HG03378 (cell line): ENCODE measurements around the gene ATG9B.

Experiments used
- ATAC-seq: cut with Tn5 transposase; IDR thresholded peaks from one replicate; pipeline ENCODE4 v1.9.1; 2021; ENCODE audit warnings: mild to moderate bottlenecking, moderate library complexity; ENCODE audit not compliant: unreplicated experiment

Gene ATG9B

GRCh38 chr7:150988230-150989226 lies 35.8 kb downstream of the ATG9B start:
- no peak for ATAC-seq

DNA sequence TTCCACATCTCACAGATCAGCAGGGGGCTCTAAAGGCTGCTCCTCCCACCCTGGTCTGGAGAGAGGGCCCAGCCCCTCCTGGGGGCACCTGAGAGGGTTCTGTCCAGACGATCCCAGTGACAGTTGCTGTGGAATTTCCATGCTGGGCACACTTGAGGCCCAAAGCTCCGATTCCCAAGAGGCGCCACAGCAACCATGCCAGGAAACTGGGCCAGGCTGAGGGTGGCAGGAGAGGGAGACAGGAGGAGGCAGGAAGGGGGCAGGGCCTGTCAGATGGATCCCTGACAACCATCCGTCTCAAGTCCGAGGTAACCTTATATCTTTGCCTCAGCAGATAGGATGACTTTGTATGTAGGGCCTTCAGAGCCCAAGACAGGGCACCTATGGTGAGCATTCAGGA lies 37.7 kb downstream of the ATG9B start:
- ATAC-seq: no peak

- no peak for ATAC-seq
These were observed 38.2 kb downstream of the ATG9B start for GRCh38 chr7:150986099-150986512.

GRCh38 chr7:150983893-150984368 lies 40.4 kb downstream of the ATG9B start:
- ATAC-seq: no peak

GRCh38 chr7:150982351-150982750 lies 41.9 kb downstream of the ATG9B start:
- ATAC-seq: no peak

DNA sequence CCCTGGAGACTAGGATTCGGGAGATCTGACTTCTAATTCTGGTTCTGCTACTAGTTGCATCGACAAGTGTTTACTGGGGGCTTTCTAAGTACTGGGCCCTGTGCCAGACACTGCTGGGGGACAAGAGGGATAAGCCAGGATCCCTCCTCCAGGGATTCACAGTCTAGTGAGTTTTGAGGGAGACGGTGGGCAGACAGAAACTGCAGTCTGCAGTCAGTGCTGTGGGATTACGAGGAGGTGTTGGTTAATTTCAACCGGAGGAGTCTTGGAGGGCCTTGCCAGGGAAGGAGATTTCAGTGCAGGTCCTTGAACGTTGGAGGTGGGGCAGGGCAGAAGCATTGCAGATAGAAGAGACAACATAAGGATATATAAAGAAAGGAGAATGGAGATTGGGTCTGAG lies 42.6 kb downstream of the ATG9B start:
- no peak for ATAC-seq

DNA sequence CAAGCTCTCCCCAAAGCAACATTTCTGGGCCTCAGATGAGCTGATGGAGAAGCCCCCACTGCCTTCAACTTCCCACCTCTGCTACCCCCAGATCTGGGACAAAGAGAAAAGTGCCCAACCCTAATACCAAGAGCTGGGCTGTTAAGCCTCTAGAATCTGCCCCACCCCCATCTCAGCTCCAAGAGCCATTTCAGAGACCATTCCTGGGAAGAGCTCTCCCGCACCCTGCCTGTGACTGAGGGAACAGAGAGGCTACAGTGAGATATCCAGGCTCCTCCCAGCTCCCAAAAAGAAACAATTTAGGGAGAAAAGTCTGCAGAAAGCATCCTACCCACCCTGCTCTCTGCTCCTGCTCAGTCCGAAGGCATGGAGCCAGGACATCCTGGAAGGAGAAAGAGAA lies 43.6 kb downstream of the ATG9B start:
- ATAC-seq: no peak

GRCh38 chr7:150979713-150980390 lies 44.4 kb downstream of the ATG9B start:
- ATAC-seq: no peak

DNA sequence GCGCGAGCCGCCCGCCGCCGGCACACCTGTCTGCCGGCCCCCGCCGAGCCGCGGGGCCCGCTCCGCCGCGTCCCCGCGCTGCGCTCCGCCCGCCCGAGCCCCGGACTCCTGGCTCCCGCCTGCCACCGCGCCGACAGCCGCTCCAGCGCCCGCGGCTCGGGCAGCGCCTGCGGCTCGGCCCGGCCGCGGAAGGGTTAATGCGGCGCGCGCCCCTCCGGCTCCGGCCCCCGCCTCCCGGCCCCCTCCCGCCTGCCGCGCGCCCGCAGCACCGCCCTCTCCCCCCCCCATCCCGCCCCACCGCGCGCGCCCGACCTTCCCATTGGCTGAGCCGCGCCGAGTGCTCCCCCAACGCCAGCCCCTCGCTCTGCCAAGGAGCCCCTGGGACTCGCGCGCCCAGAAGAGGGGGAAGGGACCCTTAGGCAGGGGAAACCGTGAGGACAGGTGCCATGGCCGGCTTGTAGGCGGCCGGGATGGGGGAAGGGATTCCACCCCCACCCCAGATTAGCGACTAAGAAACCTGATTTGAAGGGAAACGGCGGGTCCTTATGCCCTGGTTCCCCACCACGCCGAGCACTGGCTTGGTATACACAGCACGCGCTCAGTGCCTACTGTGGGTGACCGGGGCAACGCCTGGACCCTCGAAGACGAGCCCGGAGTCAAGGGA lies 46.0 kb downstream of the ATG9B start, which contains the start of gene KCNH2:
Gene KCNH2, minus strand, starts transcription at position 196 of the 664 bp plus-strand sequence. CDS start 408 bp downstream, outside the sequence.
- ATAC-seq: no peak

GRCh38 chr7:150977382-150978125 lies 46.7 kb downstream of the ATG9B start:
- ATAC-seq: no peak

GRCh38 chr7:150976529-150977381 lies 47.5 kb downstream of the ATG9B start:
- ATAC-seq: no peak

DNA sequence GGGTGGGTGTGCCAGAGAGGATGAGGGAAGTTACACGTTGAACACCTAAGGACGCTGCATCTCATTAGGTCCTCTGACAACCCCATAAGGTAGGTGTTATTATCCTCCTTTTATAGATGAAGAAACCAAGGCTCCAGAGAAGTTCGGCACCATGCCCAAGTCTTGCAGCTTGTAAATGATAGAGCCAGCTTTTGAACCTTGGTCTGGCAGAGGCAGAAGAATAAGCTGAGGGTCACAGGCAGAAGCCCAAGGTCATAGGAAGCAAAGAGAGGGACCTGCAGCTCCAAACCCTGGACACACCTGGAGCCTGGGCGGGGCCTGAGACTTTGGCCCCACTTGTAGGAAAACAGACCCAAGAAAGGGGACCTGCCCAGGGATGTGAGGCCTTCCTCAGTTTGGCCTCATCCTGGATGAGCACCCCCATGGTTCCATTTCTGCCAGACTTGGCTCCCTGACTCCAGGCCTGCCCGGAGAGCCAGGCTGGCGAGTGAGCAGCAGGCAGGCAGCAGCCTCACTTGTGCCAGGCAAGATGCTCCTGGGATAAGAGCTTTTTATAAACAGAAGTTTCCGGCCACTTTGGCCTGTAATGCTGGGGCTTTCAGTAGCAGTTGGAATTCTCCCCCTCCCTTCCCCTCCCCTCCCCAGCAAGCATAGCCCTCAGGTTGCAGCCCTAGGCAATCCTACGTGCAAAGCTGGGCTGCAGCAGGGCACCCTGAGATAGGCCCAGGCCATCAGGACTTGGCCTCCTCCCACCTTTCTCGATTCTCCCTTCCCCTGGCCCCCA lies 48.6 kb downstream of the ATG9B start:
- no peak for ATAC-seq

- no peak for ATAC-seq
These were observed 49.6 kb downstream of the ATG9B start for GRCh38 chr7:150974468-150975391.

GRCh38 chr7:150973571-150974451 lies 50.5 kb downstream of the ATG9B start:
- no peak for ATAC-seq

- no peak for ATAC-seq
These were observed 51.6 kb downstream of the ATG9B start for GRCh38 chr7:150972741-150973140.

- ATAC-seq: no peak
These were observed 52.2 kb downstream of the ATG9B start for GRCh38 chr7:150972023-150972468.
